Left forelimb (tissue), 1 donor: ENCODE results near the gene DYNLT3.
A peak's percentile ranks its signal among the peaks of the same experiment; 100 is the strongest.

Experiments
- DNase-seq: peaks from one replicate; pipeline ENCODE4 v3.0.0-alpha.2; 2018; ENCODE audit warnings: low spot score

Gene DYNLT3, protein sequence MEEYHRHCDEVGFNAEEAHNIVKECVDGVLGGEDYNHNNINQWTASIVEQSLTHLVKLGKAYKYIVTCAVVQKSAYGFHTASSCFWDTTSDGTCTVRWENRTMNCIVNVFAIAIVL

DNA sequence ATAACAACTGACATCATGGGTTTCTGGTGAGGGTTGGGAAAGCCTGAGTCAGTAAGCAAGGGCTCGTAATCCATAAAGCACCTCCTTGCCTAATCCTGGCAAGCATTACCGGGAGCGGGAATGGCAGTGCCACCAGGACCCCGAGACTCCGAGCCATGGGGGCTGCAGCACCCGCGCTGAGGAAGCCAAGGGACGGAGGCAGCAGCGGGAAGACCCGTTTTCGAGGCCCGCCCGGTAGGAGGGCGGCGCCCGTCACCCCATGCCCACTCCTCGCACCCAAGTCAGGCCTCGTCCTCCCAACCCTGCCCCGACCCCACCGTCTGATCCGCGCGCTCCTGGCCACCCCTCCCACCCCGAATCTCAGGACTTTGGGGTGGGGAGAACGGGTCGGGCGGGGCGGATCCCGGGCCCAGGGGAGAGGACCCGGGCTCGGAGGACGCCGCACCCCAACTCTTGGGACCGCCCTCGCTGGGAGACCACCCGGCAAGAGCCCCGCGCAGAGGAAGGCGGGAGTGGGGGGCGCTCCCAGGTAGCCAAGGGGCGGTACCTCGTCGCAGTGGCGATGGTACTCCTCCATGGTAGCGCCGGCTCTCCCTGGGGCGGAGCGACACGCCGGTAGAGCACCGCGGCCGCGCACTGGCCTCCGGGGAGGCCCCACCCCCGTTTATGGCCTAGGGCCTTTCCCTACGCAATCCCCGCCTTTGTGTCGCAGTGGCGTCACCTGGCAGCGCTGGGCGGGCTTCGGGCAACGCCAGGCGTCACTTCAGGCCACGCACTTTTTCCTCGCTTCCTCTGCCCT, at the start of gene DYNLT3:
Gene DYNLT3, minus strand, starts transcription at position 638 of the 799 bp plus-strand sequence. Its CDS starts 61 bp downstream, at position 577.
- peak; percentile 72 for DNase-seq

DNA sequence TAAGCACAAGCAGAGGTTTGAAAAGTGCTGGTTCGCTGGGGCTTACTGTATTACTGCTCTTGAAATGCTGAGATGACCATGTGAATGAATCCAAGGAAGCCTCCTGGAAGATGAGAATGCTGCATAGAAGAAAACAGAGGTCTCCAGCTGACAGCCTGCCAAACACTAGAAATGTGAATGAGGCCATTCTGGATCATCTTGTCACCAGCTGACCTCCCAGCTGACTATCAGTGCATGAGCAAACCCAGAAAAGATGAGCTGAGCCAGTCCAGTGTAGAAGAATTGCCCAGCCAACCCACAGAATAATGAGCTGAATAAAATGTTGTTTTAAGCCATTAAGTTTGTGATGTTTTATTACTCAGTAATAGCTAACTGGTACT, 49.1 kb upstream of the DYNLT3 start:
- DNase-seq, result no peak

DNA sequence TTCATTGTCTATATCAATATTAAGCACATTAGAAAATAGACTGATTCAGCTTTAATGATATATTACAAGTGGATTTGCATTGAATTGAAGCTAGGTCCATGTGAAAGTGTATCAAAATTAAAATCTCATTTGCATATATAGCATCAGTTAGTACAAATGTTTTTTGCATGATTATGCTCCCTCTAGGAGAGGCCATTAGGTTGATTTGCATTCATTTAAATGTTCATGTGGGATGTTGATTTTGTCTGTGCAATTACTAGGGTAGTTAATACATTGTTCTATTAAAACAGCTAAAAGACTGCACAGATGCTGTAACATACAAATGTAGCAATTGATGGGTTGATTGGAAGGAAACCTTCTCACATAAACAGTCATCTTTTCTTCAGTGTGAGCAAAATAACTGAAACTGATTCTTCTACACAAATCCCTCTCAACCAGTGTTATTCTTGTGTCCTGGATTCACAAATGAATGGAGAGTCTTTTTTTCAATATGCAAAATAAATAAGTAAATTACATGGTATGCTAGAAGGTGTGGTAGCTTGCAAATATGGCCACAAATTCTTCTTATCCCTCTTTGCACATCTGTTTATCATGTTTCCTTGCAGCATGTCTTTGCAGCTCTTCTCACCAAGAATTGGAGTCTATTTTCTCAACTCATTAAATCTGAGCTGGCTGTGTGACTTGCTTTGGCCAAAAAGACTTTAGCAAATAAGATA, 48.6 kb upstream of the DYNLT3 start:
- DNase-seq, result no peak

DNA sequence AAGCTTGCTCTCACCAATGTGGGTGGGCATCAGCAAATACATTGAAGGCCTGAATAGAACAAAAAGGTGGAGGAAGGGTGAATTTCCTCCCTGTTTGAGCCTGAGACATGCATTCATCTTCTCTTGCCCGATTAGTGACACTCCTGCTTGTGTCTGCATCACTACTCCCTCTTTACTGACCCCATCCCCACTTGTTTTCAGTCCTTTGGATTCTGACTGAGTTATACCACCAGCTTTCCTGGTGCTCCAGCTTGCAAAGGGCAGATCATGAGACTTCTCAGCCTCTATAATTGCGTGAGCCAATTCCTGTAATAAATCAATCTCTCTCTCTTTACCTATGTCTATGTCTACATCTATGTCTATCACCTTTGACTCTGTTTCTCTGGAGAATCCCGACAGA, 47.4 kb upstream of the DYNLT3 start:
- DNase-seq, result no peak

DNA sequence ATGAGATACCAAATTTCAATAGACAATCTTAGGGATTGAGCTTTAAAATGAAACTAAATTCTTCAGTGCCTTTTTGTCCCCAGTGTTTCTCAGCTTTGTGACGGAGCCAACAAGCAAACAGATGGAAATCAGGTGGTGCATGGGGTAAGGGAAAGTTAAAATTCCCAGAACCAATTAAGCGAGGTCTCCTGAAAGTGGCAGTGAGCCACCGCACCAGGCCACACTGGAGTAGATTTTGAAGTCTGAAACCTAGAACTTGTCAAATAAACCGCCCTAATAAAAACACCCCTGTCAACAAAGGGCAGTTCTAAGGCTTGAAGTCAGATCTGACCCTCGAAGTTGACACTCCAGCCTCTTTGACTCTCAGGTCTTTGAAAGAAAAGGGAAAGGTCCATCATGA, 40.6 kb upstream of the DYNLT3 start:
- DNase-seq, result no peak

DNA sequence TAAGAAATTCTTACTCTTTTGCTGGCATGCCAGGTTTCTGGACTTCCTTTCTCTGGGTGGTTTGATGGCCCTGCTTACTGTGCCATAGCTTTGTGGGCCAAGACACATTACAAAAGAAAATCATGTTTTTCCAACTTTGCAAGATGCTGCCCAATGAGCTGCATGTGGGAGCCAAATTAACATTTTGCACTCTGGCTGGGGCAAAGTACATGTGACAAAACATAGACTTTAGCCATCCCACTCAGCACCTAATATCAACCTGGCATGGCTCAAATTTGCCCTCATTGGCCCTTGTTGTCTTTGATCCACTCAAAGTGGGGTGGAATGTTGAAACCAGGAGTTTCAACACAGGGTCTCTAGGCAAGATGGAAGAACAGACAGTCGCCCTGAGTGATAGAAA, 40.0 kb upstream of the DYNLT3 start:
- DNase-seq, result no peak

DNA sequence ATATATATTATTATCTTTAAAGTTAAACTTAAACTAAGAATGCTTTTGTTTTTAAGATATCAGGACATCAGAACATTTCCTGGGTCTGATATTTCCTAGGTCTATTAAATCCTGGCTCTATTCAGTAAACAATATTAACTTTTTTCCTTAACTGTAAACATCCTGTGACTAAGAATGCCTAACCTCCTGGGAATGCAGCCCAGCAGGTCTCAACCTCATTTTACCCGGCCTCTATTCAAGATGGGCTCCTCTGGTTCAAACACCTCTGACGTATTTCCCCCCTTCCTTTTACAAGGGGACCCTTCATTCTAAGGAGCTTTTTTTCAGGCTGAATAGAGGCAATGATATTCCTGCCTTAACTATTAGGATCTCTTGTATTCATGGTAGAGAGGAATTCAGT, 35.8 kb upstream of the DYNLT3 start:
- no peak for DNase-seq

DNA sequence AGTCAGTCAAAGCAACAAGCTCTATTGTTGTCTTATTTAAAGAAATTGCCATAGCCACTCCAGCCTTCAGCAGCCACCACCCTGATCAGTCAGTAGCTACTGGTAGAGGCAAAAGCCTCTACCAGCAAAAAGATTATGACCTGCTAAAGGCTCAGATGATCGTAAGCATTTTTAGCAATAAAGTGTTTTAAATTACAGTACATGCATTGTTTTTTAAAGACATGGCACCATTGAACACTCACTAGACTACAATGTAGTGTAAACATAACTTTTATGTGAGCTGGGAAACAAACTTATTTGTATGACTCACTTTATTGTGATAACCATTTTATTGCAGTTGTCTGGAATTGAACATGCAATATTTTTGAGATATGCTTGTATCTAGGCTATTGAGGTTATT, 32.3 kb upstream of the DYNLT3 start:
- DNase-seq, result no peak

DNA sequence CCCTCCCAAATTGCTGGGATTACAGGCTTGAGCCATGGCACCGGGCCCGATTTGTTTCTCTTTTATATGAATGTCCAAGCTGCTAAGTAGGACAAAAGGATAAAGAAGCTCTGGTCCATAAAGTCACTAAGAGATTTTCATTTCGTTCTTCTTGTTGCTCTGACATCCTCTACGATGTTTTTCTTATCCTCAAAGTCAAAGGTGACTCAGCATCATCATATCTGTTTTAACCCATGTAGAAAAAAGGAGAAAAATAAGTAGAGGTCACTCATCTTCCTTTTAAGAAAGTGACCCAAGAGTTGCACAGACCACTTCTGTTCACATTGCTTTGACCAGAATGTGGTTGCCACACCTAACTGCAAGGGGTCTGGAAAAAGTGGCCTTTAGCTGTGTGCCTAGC, 29.3 kb upstream of the DYNLT3 start:
- no peak for DNase-seq

DNA sequence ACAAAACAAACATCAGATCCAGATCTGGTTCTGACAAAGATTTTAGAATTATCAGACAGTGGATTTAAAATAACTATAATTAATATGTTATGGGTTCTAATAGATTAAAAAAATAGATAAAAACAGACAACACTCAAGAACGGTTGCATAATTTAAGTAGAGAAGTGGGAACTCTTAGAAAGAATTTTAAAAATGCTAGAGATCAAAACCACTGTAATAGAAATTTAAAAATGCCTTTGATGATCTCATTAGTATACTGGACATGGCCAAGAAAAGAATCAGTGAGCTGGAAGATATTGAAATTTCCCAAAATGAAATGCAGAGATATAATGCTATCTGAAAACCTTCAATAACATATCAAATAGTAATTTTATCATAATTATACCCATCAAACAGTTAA, 28.3 kb upstream of the DYNLT3 start:
- DNase-seq, result no peak

DNA sequence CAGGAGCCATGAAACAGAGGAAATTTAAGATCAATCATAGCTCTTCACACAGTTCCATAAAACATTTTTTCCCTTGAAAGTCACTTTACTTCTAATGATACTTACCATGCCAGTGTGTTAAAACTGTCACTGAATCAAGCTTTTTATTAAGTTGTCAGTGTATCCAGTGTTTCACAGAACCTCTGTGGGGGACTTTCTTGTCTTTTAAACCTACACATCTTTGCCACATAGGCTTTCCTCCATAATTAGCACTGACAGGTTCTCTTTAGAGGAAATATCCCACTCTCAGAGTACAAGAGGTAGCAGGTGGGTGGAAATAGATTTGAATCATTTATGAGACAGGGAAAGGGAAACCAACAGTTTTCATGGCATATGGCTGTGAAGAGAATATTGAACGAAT, 25.8 kb upstream of the DYNLT3 start:
- no peak for DNase-seq

DNA sequence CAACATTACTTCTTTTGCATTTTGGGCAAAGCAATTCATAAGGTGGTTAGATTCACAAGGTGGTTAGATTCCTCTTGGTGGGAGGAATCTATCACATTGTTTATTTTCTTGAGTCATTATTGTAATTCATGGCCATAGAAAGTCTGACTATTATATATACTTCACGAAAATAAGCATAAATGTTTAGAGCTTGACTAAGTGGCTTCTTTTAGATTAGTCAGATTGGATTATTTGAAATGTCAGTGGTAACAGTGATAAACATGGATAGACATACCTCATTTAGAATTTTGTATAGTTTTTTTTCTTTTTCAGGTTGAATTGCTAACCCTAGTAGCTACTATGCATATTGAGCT, 24.9 kb upstream of the DYNLT3 start:
- DNase-seq, result no peak

DNA sequence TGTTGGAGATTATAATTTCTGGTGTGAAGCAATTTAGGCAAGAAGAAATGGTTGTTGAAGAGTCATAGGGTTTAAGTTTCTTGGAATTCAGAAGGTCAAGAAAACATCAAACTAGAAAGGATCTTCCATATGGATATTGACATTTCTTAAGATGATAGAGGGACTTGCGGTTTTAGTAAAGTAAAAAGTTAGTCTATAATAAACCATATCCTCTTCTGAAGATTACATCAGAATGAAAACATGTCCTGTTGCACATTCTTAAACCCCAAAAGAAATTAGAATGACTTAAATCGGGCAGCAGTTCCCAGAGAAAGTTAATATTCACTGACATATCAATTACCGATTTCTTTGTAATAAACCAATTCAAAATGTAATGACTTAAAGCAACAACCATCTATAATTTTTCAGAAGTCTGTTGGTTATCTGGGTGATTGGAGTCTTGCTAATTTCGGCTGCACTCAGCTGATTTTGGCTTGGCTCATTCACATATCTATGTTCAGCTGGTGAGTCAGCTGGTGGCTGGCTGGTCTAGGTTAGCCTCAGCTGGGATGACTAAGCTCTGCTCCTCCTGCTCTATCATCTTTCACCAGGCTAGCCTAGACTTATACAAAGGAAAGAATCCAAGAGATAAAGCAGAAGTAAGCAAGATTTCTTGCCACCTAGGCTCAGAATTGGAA, 24.4 kb upstream of the DYNLT3 start:
- no peak for DNase-seq

DNA sequence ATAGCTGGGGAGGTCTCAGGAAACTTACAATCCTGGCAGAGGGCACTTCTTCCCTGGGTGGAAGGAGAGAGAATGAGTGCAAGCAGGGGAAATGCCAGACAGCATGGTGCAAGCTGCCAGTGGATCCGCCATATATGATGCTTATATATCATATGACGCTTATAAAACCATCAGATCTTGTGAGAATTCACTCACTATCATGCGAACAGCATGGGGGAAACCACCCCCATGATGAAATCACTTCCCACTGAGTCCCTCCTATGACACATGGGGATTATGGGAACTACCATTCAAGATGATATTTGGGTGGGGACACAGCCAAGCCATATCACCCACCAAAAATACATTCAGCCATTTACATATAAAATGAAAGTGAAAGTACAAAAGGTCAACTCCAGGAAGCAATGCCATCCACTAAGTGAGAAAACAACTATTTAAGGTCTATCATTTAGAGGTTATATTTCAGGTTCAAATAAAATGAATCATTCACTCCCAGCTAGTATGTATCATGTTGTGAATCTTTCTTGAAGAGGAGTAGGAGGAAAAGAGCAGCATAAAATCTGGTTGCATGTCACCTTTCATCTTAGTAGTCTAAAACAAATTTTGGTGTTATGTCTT, 20.3 kb upstream of the DYNLT3 start:
- no peak for DNase-seq

DNA sequence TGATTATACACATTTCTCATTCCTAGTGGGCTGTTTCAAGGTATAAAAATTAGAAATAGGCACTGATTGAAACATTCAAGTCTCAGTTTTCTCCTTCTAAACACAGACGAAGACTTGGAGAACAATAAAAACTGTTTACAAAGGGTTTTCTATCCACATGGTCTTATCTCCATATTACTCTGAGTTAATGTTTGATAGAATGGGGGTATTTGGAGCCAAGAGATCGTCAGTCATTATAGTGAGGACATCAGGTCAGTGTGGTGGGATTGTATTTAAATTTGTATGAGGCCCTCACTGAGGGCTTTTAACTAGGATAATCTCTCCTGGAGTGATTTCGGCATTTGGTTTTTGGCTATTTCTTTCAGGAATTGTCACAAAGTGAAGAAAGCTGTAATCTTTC, 16.4 kb upstream of the DYNLT3 start:
- no peak for DNase-seq

DNA sequence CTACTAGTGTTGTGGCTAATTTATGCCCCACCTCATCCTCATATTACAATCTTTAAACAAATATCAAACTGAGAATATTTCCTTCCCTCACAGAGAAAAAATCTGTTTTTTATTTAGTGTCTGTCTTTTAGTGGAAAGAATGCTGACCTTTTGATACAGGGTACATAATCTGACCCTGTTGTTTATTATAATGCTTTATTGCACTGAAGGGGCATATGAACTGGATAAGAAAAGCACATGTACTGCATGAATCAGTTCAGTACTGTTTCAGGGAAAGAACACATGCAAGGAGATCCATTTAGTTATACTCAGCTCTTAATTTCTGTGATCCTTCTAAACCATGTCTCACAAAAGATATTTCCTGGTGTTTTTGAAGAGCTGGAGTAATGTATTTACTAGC, 15.5 kb upstream of the DYNLT3 start:
- no peak for DNase-seq

DNA sequence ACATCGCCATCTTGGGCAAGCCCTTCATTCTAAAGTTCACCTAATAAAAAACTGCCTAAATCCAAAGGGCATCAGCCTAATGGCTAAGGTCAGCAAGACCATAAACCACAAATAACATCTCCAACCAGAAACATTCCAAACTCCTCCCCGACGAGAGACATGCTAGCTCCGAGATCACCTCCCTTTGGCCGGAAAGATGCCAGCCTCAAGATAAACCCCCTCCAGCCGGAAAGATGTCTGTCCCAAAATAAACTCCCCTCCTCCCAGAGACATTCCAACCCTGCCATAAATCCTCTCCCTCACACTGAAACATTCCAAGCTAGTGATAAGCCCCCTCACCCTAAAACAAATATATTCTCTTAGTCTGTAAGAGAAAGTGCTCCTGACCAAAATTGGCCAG, 13.3 kb upstream of the DYNLT3 start:
- no peak for DNase-seq

DNA sequence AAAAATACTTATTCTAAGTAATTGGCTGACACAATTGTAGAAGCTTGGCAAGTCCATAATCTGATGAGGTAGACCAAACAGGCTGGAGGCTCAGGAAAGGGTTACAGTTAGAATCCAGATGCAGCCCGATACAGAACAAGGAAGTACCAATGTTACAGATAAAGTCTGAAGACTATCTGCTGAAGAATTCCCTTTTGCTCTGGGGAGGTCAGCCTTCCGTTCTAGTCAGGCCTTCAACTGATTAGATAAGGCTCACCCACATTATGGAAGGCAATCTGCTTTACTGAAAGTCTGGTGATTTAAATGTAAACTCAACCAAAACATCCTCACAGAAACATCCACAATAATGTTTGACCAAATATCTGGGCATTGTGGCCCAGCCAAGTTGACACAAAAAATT, 7.4 kb upstream of the DYNLT3 start:
- DNase-seq, result no peak

DNA sequence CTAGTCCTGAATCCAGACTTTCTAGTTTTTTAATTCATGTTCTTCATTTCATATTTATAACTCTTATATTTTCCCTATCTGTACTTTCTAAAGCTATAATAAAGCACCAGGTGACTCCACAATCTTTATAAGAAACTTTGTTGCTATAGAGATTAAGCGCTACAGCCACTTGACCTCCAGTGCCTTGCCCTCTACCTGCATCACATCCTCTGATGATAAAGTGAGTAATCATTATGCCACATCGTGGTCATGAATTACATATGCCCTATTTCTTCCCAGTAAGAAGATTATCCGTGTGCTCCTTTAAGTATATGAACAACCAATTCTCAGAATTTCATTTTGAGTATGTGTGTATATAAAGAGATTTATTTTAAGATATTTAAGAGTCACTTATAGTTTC, 6.8 kb upstream of the DYNLT3 start:
- DNase-seq, result no peak

DNA sequence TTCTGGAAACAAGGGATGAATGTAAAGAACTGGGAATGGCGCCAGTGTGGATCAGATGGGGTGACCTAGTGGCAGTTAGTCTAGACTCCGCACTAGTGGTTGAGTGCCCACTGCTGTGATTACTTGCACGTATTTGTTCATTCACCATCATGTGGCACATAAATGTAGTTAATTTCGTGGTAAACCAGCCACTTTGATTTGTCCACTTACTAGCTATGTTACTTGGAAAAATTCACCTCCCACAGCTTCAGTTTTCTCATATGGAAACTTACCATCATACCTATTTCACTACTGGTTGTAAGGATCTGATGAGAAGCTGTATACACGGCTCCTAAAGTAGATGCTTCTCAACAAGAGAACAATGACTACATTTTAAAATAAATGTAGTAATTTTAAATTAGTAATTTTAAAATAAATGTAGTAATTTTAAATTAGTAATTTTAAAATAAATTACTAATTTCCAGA, 394 bp upstream of the DYNLT3 start:
- DNase-seq, result no peak

DNA sequence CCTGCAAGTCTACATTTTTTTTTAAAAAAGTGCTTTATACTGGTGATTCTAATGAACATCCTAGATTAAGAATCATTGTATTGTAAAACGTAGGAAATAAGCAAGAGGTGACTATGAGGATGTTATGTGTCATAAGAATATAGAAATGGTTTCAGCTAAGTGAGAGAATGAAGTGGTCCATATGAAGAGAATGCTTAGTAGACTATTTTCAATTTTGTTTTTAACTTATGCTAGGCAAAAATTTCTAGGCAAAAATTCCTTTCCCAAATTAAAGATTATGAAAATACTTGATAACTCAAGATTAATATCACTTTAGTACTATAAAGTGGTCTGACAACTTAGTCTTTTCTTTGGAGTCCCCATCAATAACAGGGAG, 825 bp downstream of the DYNLT3 start:
- no peak for DNase-seq

DNA sequence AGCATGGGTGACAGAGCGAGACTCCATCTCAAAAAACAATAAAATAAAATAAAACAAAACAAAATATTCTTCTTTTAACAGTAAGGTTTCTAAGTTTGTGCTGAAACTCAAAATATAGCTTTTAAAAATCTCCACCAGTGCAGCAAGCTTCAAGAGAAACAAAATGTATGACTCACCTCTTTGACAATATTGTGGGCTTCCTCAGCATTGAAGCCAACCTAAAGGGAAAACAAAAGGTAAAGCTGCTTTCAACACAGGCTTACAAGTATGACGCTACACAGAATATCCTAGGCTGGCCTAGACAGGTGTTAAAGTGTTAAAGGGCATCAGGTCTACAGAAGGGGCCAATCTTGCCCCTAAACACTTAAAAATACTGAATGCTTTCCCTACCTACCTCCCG, 1.2 kb downstream of the DYNLT3 start:
- DNase-seq, result no peak

DNA sequence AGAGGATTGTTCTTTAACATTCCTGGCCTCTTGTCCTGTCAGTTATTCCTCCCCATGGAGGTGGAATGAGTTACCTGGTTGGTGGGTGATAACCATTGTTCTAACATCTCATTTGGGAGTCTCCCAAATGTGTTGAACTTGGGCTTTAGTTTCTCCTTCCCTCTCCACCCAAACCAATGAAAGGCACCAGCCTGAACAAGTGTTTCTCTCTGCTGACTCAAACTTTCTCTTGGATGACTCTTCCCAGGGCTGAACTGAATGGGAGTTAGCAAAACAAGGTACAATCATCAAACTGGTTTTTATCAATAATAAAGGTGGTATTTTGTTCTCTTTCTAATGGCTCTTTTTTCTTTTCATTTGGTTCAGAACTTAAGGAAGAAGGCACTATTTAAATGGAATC, 2.7 kb downstream of the DYNLT3 start:
- no peak for DNase-seq
